ENCODE measurements around the gene TFDP1.

- no peak for TF ChIP-seq EZH2 (IDR thresholded peaks at IDR 0.05; ENCODE audit: insufficient read depth, poor library complexity, severe bottlenecking)
- no peak for TF ChIP-seq EZH2phosphoT487 (IDR thresholded peaks at IDR 0.05; ENCODE audit: insufficient read depth, low read depth)
These were observed 46.3 kb downstream of the TFDP1 start for GRCh38 chr13:113630804-113631203.
